ENCODE data around the gene MBD4.

DNA sequence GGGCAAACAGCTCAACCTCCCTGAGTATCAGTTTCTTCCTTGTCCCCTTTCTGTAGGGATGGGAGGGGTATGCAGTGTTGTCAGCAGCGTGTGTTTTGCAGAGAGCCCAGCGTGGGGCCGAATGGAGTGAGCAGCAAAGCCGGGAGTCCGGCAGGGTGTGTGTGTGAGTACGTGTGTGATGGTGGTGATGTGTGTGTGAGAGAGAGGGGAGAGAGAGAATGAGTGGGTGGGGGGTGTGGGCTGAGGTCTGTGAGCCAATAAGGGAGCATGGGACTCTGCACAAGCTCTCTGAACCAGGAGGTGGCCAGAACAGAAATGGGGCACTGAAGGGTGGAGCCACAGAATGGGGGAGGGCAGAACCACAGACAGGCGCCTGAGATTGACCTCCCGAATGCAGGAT is 44.1 kb upstream of the MBD4 start:
- TF ChIP-seq POLR2AphosphoS5 (IDR thresholded peaks at IDR 0.05) (no peak), POLR2A (IDR thresholded peaks at IDR 0.05; ENCODE audit: low read depth) (no peak)
- TF ChIP-seq, protein P1, sequence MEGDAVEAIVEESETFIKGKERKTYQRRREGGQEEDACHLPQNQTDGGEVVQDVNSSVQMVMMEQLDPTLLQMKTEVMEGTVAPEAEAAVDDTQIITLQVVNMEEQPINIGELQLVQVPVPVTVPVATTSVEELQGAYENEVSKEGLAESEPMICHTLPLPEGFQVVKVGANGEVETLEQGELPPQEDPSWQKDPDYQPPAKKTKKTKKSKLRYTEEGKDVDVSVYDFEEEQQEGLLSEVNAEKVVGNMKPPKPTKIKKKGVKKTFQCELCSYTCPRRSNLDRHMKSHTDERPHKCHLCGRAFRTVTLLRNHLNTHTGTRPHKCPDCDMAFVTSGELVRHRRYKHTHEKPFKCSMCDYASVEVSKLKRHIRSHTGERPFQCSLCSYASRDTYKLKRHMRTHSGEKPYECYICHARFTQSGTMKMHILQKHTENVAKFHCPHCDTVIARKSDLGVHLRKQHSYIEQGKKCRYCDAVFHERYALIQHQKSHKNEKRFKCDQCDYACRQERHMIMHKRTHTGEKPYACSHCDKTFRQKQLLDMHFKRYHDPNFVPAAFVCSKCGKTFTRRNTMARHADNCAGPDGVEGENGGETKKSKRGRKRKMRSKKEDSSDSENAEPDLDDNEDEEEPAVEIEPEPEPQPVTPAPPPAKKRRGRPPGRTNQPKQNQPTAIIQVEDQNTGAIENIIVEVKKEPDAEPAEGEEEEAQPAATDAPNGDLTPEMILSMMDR (IDR thresholded peaks at IDR 0.05): no peak
